SK-N-SH (cell line): Measurements from ENCODE around the gene DMGDH. TPM values are rescaled to one million over a fixed set of nuclear protein-coding genes. Genes with fewer than 3 reads are reported as not detected.

Source experiments
- CTCF ChIA-PET: fragments of 300-600, 350-600 bp; formaldehyde crosslinking; extraction: SDS; loops from one replicate; lab custom pipeline; 2021; lab: Yijun Ruan, JAX
- POLR2A ChIA-PET: fragments of 350-600 bp; sonication (Branson Sonifier 250); formaldehyde crosslinking; extraction: SDS; loops from one replicate; lab custom pipeline; 2020; ENCODE audit warnings: antibody characterized with exemption, inconsistent platforms; lab: Yijun Ruan, JAX
- DNase-seq: peaks from one replicate; pipeline ENCODE4 v3.0.0; 2012
- H2AFZ ChIP-seq: fragments of 200-600 bp; sonication (generic); 2 replicates; pipeline ENCODE4 v1.8.1; 2016; ENCODE audit warnings: antibody characterized with exemption, mild to moderate bottlenecking, low read depth
- H3F3A ChIP-seq: fragments of 200-600 bp; sonication (generic); replicated peaks from 2 replicates; pipeline ENCODE3; 2016; ENCODE audit warnings: antibody characterized with exemption, mild to moderate bottlenecking; ENCODE audit not compliant: insufficient read depth
- H3K27ac ChIP-seq, 2 experiments: fragments of 200-500 bp in 1 of 2; fragments of 200-600 bp in 1 of 2; sonication (Bioruptor generic) in 1 of 2; sonication (generic), shearing (Covaris generic) in 1 of 2; 2 replicates each; pipeline versions ENCODE4 v1.5.1 to v1.6.1; 2014 to 2016; ENCODE audit warnings: low read depth in 2 of 2, inconsistent platforms in 1 of 2, low read length in 1 of 2, mild to moderate bottlenecking in 1 of 2, mixed read lengths in 1 of 2
- H3K27me3 ChIP-seq: fragments of 200-600 bp; sonication (generic), shearing (Covaris generic); 2 replicates; pipeline ENCODE4 v1.6.1; 2016; ENCODE audit warnings: mixed run types; ENCODE audit not compliant: insufficient read depth
- H3K36me3 ChIP-seq, 2 experiments: fragments of 200-500 bp in 1 of 2; fragments of 200-600 bp in 1 of 2; sonication (Bioruptor generic) in 1 of 2; sonication (generic) in 1 of 2; replicated peaks in 1 of 2; 2 replicates each; pipeline versions ENCODE3 to v1.5.1; 2014 to 2016; ENCODE audit warnings: low read length in 1 of 2, mild to moderate bottlenecking in 1 of 2; ENCODE audit not compliant: insufficient read depth in 2 of 2, control insufficient read depth in 1 of 2
- H3K4me1 ChIP-seq, 2 experiments: fragments of 200-500 bp in 1 of 2; fragments of 200-600 bp in 1 of 2; sonication (Bioruptor generic) in 1 of 2; sonication (generic), shearing (Covaris generic) in 1 of 2; 2 replicates each; pipeline versions ENCODE4 v1.5.1 to v1.6.1; 2014 to 2016; ENCODE audit warnings: low read depth in 1 of 2, low read length in 1 of 2, mixed run types in 1 of 2; ENCODE audit not compliant: insufficient read depth in 2 of 2, control insufficient read depth in 1 of 2
- H3K4me2 ChIP-seq: fragments of 200-600 bp; sonication (generic), shearing (Covaris generic); 2 replicates; pipeline ENCODE4 v1.6.1; 2017; ENCODE audit warnings: mixed run types
- H3K4me3 ChIP-seq, 2 experiments: fragments of 200-500 bp in 1 of 2; fragments of 200-600 bp in 1 of 2; sonication (Bioruptor generic) in 1 of 2; sonication (generic), shearing (Covaris generic) in 1 of 2; 2 replicates each; pipeline versions ENCODE4 v1.5.1 to v1.8.1; 2014 to 2016; ENCODE audit warnings: low read depth in 2 of 2, inconsistent platforms in 1 of 2, low read length in 1 of 2, mild to moderate bottlenecking in 1 of 2, mixed read lengths in 1 of 2, moderate library complexity in 1 of 2
- H3K79me2 ChIP-seq: fragments of 200-600 bp; sonication (generic); 2 replicates; pipeline ENCODE4 v1.8.1; 2017; ENCODE audit warnings: mild to moderate bottlenecking; ENCODE audit not compliant: insufficient read depth
- H3K9ac ChIP-seq: fragments of 200-600 bp; sonication (generic); 2 replicates; pipeline ENCODE4 v1.6.1; 2017; ENCODE audit warnings: mixed run types
- H3K9me2 ChIP-seq: fragments of 200-600 bp; sonication (generic); 2 replicates; pipeline ENCODE4 v1.6.1; 2017; ENCODE audit warnings: mixed run types
- H3K9me3 ChIP-seq: fragments of 200-600 bp; sonication (generic); 2 replicates; pipeline ENCODE4 v1.6.1; 2017; ENCODE audit warnings: mixed run types, mild to moderate bottlenecking, moderate library complexity
- H4K20me1 ChIP-seq: fragments of 200-600 bp; sonication (generic); 2 replicates; pipeline ENCODE4 v1.6.1; 2017; ENCODE audit warnings: mild to moderate bottlenecking, mixed run types; ENCODE audit not compliant: insufficient read depth
- ELF1 ChIP-seq: IDR thresholded peaks from 2 replicates; pipeline ENCODE4 v1.4.0; 2012
- IRF3 ChIP-seq: fragments of 150-350 bp; IDR thresholded peaks from 2 replicates; pipeline ENCODE4 v1.6.1; 2016; ENCODE audit warnings: mild to moderate bottlenecking, low read depth, low read length
- JUND ChIP-seq: IDR thresholded peaks from 2 replicates; pipeline ENCODE4 v1.4.0; 2012
- MXI1 ChIP-seq: IDR thresholded peaks from 2 replicates; pipeline ENCODE4 v1.6.1; 2012; ENCODE audit warnings: mild to moderate bottlenecking, low read depth, low read length, improper control_type of control experiment
- NFIC ChIP-seq: IDR thresholded peaks from 2 replicates; pipeline ENCODE4 v1.4.0; 2012; ENCODE audit warnings: borderline replicate concordance
- NRF1 ChIP-seq: IDR thresholded peaks from 2 replicates; pipeline ENCODE4 v1.6.1; 2012; ENCODE audit warnings: low read depth, mild to moderate bottlenecking, low read length
- POLR2AphosphoS5 ChIP-seq: IDR thresholded peaks from 2 replicates; pipeline ENCODE4 v1.6.1; 2012; ENCODE audit warnings: low read depth, low read length
- RFX5 ChIP-seq: IDR thresholded peaks from 2 replicates; pipeline ENCODE4 v1.6.1; 2012; ENCODE audit warnings: mild to moderate bottlenecking, improper control_type of control experiment, low read length
- SMC3 ChIP-seq: IDR thresholded peaks from 2 replicates; pipeline ENCODE4 v1.6.1; 2012; ENCODE audit warnings: low read depth, low read length, improper control_type of control experiment
- TAF1 ChIP-seq: IDR thresholded peaks from 2 replicates; pipeline ENCODE4 v1.6.1; 2012; ENCODE audit warnings: low read depth, mild to moderate bottlenecking, low read length, moderate library complexity, borderline replicate concordance
- TEAD4 ChIP-seq: IDR thresholded peaks from 2 replicates; pipeline ENCODE4 v1.4.0; 2012; ENCODE audit warnings: mild to moderate bottlenecking, borderline replicate concordance; ENCODE audit not compliant: insufficient read depth
- USF1 ChIP-seq: IDR thresholded peaks from 2 replicates; pipeline ENCODE4 v1.4.0; 2012; ENCODE audit warnings: low read depth, borderline replicate concordance
- YY1 ChIP-seq: IDR thresholded peaks from 2 replicates; pipeline ENCODE4 v1.4.0; 2012; ENCODE audit warnings: low read depth, mild to moderate bottlenecking
- WGBS: methylation state at CpG from one replicate; pipeline ENCODE4 v1.1.6; 2017; ENCODE audit warnings: low lambda C conversion rate; 5-methylcytosine and 5-hydroxymethylcytosine counted together
- polyA plus RNA-seq, 3 experiments: library from polyadenylated mRNA; depleted of rRNA; stranded (reverse); fragments of >200 nt; gene quantifications; 2 replicates each; pipeline ENCODE4 v1.2.3, GENCODE V29; 2012

Gene DMGDH
- polyA plus RNA-seq, 1 of the 3 experiments (the other 2 are of a cell fraction) = 0.56 TPM

- no peak overlapping the region for H3K27ac ChIP-seq
- no peak for DNase-seq
- no peaks in the 10 kb centered on the region; the same call in 1 of the 2 replicates for H3K27me3 ChIP-seq
- TF ChIP-seq USF1 (no peak), IRF3 (no peak), TEAD4 (no peak), NFIC (no peak)
- TF ChIP-seq, all 33 proteins: peak for 0
- Histone ChIP-seq H3K4me3 (no peak overlapping the region), H3K4me1 (peaks cover 0 to 4% of the 10 kb centered on the region in 2 experiments; a peak in 1 of 4 replicates), H2AFZ (no peak overlapping the region), H3K9ac (no peak overlapping the region), H3K79me2 (no peaks in the 10 kb centered on the region), H3K9me3 (no peaks in the 10 kb centered on the region), H3K4me2 (no peak overlapping the region), H4K20me1 (no peaks in the 10 kb centered on the region), H3K9me2 (no peaks in the 10 kb centered on the region), H3K36me3 (no peaks in the 10 kb centered on the region), H3F3A (no peaks in the 10 kb centered on the region)
- POLR2A ChIA-PET = no interaction called here
- 33% methylated on average over 4 of the region's 4 CpGs for WGBS
- CTCF ChIA-PET = interaction anchor here (1.1 kb wide), 1 partner anchor 28 kb away, joined by 4 read pairs; no protein-coding TSS in a partner anchor
These were observed 16.2 kb downstream of the DMGDH start for GRCh38 chr5:79053321-79053720.

GRCh38 chr5:79050498-79050897 is 19.0 kb downstream of the DMGDH start:
- Histone ChIP-seq H3K79me2 (no peaks in the 10 kb centered on the region), H2AFZ (no peak overlapping the region), H3K36me3 (no peaks in the 10 kb centered on the region), H4K20me1 (no peaks in the 10 kb centered on the region), H3K4me2 (no peak overlapping the region), H3K9me2 (no peaks in the 10 kb centered on the region), H3K9ac (no peak overlapping the region), H3K4me1 (peaks cover 0 to 9% of the 10 kb centered on the region in 2 experiments; a peak in 2 of 4 replicates), H3K9me3 (no peaks in the 10 kb centered on the region), H3K27me3 (no peaks in the 10 kb centered on the region; the same call in 1 of the 2 replicates), H3K27ac (no peak overlapping the region), H3K4me3 (no peak overlapping the region), H3F3A (no peaks in the 10 kb centered on the region)
- POLR2A ChIA-PET = no interaction called here
- DNase-seq = no peak
- CTCF ChIA-PET = no interaction called here
- 59% methylated on average over 3 of the region's 3 CpGs for WGBS
- TF ChIP-seq POLR2AphosphoS5 = no peak
- TF ChIP-seq JUND = no peak
- TF ChIP-seq NRF1 = no peak
- TF ChIP-seq TAF1 = no peak
- TF ChIP-seq YY1 = no peak
- TF ChIP-seq RFX5 = no peak
- no peak for TF ChIP-seq ELF1
- TF ChIP-seq SMC3 = no peak
- no peak for TF ChIP-seq MXI1
